ENCODE data around the gene SGMS1. TPM values are rescaled to one million over a fixed set of nuclear protein-coding genes. Genes with fewer than 3 reads are reported as not detected.
A peak's percentile ranks its signal among the peaks of the same experiment; 100 is the strongest.

SGMS1 gene
- total and polyA plus RNA-seq, 5 experiments from 2014 or later, result 8.3 to 34.9 (median 11.0) TPM

- peaks cover 32 to 66% (median 56%) of the 10 kb centered on the region in 4 donors for H3K4me1 Mint-ChIP-seq
- POLR2A ChIA-PET, result no interaction called here
- peaks cover 0 to 4% (median 0%) of the 10 kb centered on the region in 3 donors for H3K36me3 Mint-ChIP-seq
- DNase-seq, result no peak
- peak overlapping the region; percentile 24 to 97 (median 90) for H3K27ac Mint-ChIP-seq
- H3K4me3 Mint-ChIP-seq, result peak overlapping the region in 8 of 10 donors; percentile 8 to 78 (median 41)
- H3K9me3 Mint-ChIP-seq, result no peaks in the 10 kb centered on the region
- ATAC-seq, result no peak
- no peaks in the 10 kb centered on the region for H3K27me3 Mint-ChIP-seq
Observed at GRCh38 chr10:50619166-50619565, 4.6 kb downstream of the SGMS1 start.

DNA sequence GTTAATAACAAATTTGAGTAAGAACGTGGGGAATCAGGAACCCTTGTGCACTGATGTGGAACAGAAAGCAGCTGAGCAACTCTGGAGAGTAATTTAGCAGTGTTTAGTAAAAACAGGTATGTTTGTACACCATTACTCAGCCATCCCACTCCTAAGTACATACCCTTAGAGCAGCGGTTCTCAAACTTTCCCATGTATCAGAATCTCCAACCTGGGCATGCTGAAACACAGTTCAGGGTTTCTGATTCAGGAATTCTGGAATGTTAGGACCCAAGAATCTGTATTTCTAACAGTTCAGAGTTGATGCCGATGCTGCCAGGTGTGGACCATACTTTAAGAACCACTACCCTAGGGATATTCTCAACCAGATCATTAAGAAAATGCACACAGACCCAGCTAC is 5.1 kb downstream of the SGMS1 start:
- ATAC-seq (no peak), DNase-seq (no peak)
- H3K27ac Mint-ChIP-seq, result peak overlapping the region; percentile 24 to 97 (median 90)
- H3K4me3 Mint-ChIP-seq, result peak overlapping the region in 7 of 10 donors; percentile 8 to 78 (median 42)
- H3K36me3 Mint-ChIP-seq, result peaks cover 0 to 4% (median 0%) of the 10 kb centered on the region in 3 donors
- H3K4me1 Mint-ChIP-seq, result peaks cover 33 to 70% (median 59%) of the 10 kb centered on the region in 4 donors
- POLR2A ChIA-PET, result no interaction called here
- H3K27me3 Mint-ChIP-seq, result no peaks in the 10 kb centered on the region
- no peaks in the 10 kb centered on the region for H3K9me3 Mint-ChIP-seq

- H3K9me3 Mint-ChIP-seq, result no peaks in the 10 kb centered on the region
- peaks cover 46 to 78% (median 74%) of the 10 kb centered on the region in 4 donors for H3K4me1 Mint-ChIP-seq
- DNase-seq (no peak), ATAC-seq (no peak)
- no peak overlapping the region for H3K4me3 Mint-ChIP-seq
- H3K36me3 Mint-ChIP-seq, result peaks cover 0 to 4% (median 0%) of the 10 kb centered on the region in 3 donors
- peak overlapping the region in 1 of 10 donors; percentile 60 for H3K27ac Mint-ChIP-seq
- no peaks in the 10 kb centered on the region for H3K27me3 Mint-ChIP-seq
- POLR2A ChIA-PET, result interaction anchor here (0.6 kb wide), 1 partner anchor 32 kb away, joined by 6 read pairs; no protein-coding TSS in a partner anchor
Observed at GRCh38 chr10:50615658-50616057, 8.1 kb downstream of the SGMS1 start.

DNA sequence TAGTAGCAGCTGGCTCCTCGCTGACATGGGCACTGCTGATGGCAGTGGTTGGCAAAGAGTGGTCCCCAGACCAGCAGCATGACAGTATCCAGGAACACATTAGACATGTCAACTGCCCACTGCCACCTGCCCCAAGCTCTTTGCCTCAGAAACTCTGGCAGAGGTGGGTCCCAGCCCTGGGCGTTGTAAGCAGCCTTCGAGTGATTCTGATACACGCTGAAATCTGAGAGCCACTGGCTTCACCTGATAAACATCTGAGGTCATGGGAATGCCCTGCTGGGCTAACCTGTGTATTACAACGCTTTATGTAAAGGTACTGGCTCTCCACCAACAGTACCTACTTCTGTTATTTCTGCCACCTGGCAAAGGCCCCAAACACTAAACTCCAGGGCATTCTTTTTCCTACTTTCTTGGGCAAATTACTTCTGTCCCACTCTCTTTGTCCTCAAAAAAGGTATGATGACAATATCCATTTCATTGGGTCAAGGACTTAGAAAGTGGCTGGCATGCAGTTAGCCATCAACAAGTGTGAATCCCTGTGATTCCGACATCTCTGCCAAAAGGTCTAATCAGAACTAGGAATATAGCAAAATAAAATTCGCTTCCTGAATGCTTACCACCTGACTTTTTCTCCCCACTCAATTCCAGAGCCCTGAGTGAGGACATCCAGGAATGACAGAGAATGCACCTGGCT is 9.2 kb downstream of the SGMS1 start:
- Mint-ChIP-seq H3K9me3 (no peaks in the 10 kb centered on the region), H3K27me3 (no peaks in the 10 kb centered on the region), H3K36me3 (peaks cover 0 to 4% (median 0%) of the 10 kb centered on the region in 3 donors), H3K27ac (peak overlapping the region in 2 of 10 donors; percentile 26 to 74), H3K4me3 (no peak overlapping the region), H3K4me1 (peaks cover 40 to 77% (median 73%) of the 10 kb centered on the region in 4 donors)
- ATAC-seq (peak; percentile 42 to 65), DNase-seq (peak in 2 of 10 donors; percentile 10 to 14)
- POLR2A ChIA-PET, result interaction anchor here (1.2 kb wide), 1 partner anchor 7 kb away, joined by 7 read pairs; no protein-coding TSS in a partner anchor

DNA sequence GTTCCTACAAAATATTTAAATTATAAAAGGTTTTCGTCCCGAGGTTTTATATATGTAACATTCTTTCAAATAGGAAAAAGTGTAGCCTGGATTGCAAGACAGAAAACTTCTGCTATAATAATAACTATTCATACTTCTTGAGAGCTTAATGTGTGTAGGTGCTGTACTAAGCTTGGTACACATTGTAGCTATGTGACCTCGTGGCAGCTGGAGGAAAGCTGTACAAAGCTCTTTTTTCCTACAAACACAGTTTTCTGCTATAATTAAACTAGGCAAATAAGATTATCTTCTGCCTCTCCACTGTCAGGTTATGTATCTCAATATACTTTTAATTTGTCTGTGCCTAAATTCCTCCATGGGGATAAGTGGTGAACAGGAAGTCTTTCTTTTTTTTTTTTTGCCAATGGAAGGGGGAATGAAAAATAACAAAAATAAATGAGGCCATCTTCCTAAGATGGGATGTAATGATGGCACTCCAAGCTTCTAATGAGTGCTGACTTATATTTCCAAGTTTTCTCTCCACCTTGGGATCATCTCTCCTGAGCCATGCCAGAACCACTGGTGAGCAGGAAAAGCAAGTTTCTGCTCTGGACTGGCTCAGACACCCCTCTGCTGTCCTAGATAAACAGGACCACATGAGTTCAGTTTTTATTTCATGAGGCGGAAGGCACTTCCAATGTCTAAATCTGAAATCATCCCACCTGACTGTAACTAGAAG is 9.9 kb downstream of the SGMS1 start:
- Mint-ChIP-seq H3K4me3 (no peak overlapping the region), H3K36me3 (peaks cover 0 to 4% (median 0%) of the 10 kb centered on the region in 3 donors), H3K27ac (peak overlapping the region in 2 of 10 donors; percentile 26 to 74), H3K4me1 (peaks cover 33 to 73% (median 67%) of the 10 kb centered on the region in 4 donors), H3K27me3 (no peaks in the 10 kb centered on the region), H3K9me3 (no peaks in the 10 kb centered on the region)
- POLR2A ChIA-PET, result interaction anchor here (1.2 kb wide), 1 partner anchor 8 kb away, joined by 7 read pairs; no protein-coding TSS in a partner anchor
- DNase-seq, result no peak
- no peak for ATAC-seq

DNA sequence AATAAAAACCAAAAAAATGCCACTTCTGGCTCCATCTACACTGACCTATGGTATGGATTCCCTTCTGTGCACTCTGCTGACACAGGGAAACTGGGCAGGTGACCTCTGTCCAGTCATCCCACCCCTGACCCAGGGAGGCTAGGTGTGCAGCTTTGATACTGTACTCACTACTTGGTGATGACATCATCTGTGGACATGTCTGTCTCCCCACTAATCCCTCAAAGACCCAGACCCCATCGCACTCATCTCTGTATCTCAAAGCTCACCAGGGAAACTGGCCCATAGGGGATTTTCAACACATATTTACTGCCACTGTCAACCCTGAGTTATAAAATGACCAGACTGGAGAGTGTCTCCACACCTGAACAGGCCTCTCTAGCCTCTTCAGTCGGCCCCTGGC is 10.6 kb downstream of the SGMS1 start:
- DNase-seq, result no peak
- peak overlapping the region in 2 of 10 donors; percentile 32 to 58 for H3K27ac Mint-ChIP-seq
- peaks cover 30 to 70% (median 65%) of the 10 kb centered on the region in 4 donors for H3K4me1 Mint-ChIP-seq
- H3K9me3 Mint-ChIP-seq, result no peaks in the 10 kb centered on the region
- peaks cover 0 to 4% (median 0%) of the 10 kb centered on the region in 3 donors for H3K36me3 Mint-ChIP-seq
- H3K27me3 Mint-ChIP-seq, result no peaks in the 10 kb centered on the region
- ATAC-seq, result no peak
- H3K4me3 Mint-ChIP-seq, result no peak overlapping the region
- POLR2A ChIA-PET, result interaction anchor here (1.1 to 1.2 kb wide), 3 partner anchors 9 to 11 kb away, joined by 3 to 7 read pairs (median 4); no protein-coding TSS in a partner anchor

GRCh38 chr10:50610368-50610767 is 13.4 kb downstream of the SGMS1 start:
- Mint-ChIP-seq H3K27me3 (no peaks in the 10 kb centered on the region), H3K4me1 (peaks cover 34 to 81% (median 77%) of the 10 kb centered on the region in 4 donors), H3K36me3 (no peaks in the 10 kb centered on the region), H3K9me3 (no peaks in the 10 kb centered on the region), H3K4me3 (no peak overlapping the region), H3K27ac (no peak overlapping the region)
- DNase-seq, result no peak
- POLR2A ChIA-PET, result no interaction called here
- no peak for ATAC-seq

- ATAC-seq, result no peak
Observed at GRCh38 chr10:50607356-50607925, 16.3 kb downstream of the SGMS1 start.

GRCh38 chr10:50605951-50606270 is 17.8 kb downstream of the SGMS1 start:
- H3K36me3 Mint-ChIP-seq, result peaks cover 0 to 3% (median 3%) of the 10 kb centered on the region in 3 donors
- H3K4me1 Mint-ChIP-seq, result peaks cover 32 to 86% (median 77%) of the 10 kb centered on the region in 4 donors
- DNase-seq (no peak), ATAC-seq (no peak)
- POLR2A ChIA-PET, result no interaction called here
- peak overlapping the region in 6 of 10 donors; percentile 1 to 83 (median 52) for H3K27ac Mint-ChIP-seq
- H3K27me3 Mint-ChIP-seq, result no peaks in the 10 kb centered on the region
- H3K9me3 Mint-ChIP-seq, result no peaks in the 10 kb centered on the region
- H3K4me3 Mint-ChIP-seq, result no peak overlapping the region

More at GRCh38 chr10:50607356-50607925, 16.3 kb downstream of the SGMS1 start:
- no peaks in the 10 kb centered on the region for H3K27me3 Mint-ChIP-seq
- H3K9me3 Mint-ChIP-seq, result no peaks in the 10 kb centered on the region
- no peak for DNase-seq
- H3K4me1 Mint-ChIP-seq, result peaks cover 39 to 87% (median 80%) of the 10 kb centered on the region in 4 donors
- H3K4me3 Mint-ChIP-seq, result peak overlapping the region in 1 of 10 donors; percentile 5
- H3K36me3 Mint-ChIP-seq, result no peaks in the 10 kb centered on the region
- H3K27ac Mint-ChIP-seq, result peak overlapping the region in 3 of 10 donors; percentile 56 to 73 (median 65)
- POLR2A ChIA-PET, result interaction anchor here (0.6 kb wide), 1 partner anchor 39 kb away, joined by 3 read pairs; no protein-coding TSS in a partner anchor

- H3K27me3 Mint-ChIP-seq, result no peaks in the 10 kb centered on the region
- peaks cover 35 to 89% (median 78%) of the 10 kb centered on the region in 4 donors for H3K4me1 Mint-ChIP-seq
- H3K9me3 Mint-ChIP-seq, result no peaks in the 10 kb centered on the region
- H3K36me3 Mint-ChIP-seq, result peaks cover 0 to 3% (median 3%) of the 10 kb centered on the region in 3 donors
- POLR2A ChIA-PET, result no interaction called here
- H3K4me3 Mint-ChIP-seq, result peak overlapping the region in 6 of 10 donors; percentile 0 to 42 (median 26)
- DNase-seq (no peak), ATAC-seq (peak in 1 of 2 donors; percentile 30)
- H3K27ac Mint-ChIP-seq, result peak overlapping the region; percentile 41 to 89 (median 70)
Observed at GRCh38 chr10:50605269-50605950, 18.3 kb downstream of the SGMS1 start.

- DNase-seq (no peak), ATAC-seq (peak in 1 of 2 donors; percentile 47)
- peak overlapping the region in 8 of 10 donors; percentile 0 to 64 (median 26) for H3K4me3 Mint-ChIP-seq
- peaks cover 0 to 3% (median 3%) of the 10 kb centered on the region in 3 donors for H3K36me3 Mint-ChIP-seq
- no peaks in the 10 kb centered on the region for H3K9me3 Mint-ChIP-seq
- H3K4me1 Mint-ChIP-seq, result peaks cover 33 to 89% (median 77%) of the 10 kb centered on the region in 4 donors
- peak overlapping the region; percentile 41 to 89 (median 70) for H3K27ac Mint-ChIP-seq
- no peaks in the 10 kb centered on the region for H3K27me3 Mint-ChIP-seq
- POLR2A ChIA-PET, result no interaction called here
Observed at GRCh38 chr10:50604809-50605208, 18.9 kb downstream of the SGMS1 start.

Data from naive thymus-derived CD8-positive, alpha-beta T cell (primary cell).